ENCODE measurements around the gene DLGAP4. TPM values are rescaled to one million over a fixed set of nuclear protein-coding genes. Genes with fewer than 3 reads are reported as not detected.

DLGAP4 gene
- total RNA-seq, 1 donor from 2014 or later = 77.3 TPM

DNA sequence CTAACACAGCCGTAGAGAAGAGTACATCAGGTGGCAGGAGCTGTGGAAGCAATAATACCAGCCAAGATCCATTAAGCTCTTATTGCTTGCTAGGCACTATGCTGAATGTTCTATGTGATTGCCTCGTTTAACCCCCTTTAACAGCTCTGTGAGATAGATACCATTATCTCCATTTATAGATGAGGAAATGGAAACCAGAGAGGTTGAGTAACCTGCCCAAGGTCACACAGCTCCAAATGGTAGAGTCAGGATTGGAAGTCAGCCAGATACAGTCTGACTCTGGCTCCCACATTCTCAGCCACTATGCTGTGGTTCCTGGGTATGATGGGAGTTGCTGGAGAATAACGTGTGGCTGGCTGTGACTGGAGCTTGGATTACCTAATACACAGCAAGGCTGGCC lies 92.4 kb downstream of the DLGAP4 start:
- H3K27me3 ChIP-seq = no peaks in the 10 kb centered on the region
- no peak for DNase-seq (ENCODE audit: extremely low spot score in 2 of 2)
- no peak overlapping the region for H3K27ac ChIP-seq
- H3K4me1 ChIP-seq = no peaks in the 10 kb centered on the region
- TF ChIP-seq POLR2A (IDR thresholded peaks at IDR 0.05) (no peak), POLR2AphosphoS5 (IDR thresholded peaks at IDR 0.05; ENCODE audit: insufficient read depth in 1 of 2, low read depth in 1 of 2) (no peak)
- TF ChIP-seq, protein P1, sequence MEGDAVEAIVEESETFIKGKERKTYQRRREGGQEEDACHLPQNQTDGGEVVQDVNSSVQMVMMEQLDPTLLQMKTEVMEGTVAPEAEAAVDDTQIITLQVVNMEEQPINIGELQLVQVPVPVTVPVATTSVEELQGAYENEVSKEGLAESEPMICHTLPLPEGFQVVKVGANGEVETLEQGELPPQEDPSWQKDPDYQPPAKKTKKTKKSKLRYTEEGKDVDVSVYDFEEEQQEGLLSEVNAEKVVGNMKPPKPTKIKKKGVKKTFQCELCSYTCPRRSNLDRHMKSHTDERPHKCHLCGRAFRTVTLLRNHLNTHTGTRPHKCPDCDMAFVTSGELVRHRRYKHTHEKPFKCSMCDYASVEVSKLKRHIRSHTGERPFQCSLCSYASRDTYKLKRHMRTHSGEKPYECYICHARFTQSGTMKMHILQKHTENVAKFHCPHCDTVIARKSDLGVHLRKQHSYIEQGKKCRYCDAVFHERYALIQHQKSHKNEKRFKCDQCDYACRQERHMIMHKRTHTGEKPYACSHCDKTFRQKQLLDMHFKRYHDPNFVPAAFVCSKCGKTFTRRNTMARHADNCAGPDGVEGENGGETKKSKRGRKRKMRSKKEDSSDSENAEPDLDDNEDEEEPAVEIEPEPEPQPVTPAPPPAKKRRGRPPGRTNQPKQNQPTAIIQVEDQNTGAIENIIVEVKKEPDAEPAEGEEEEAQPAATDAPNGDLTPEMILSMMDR (IDR thresholded peaks at IDR 0.05) = no peak
- H3K36me3 ChIP-seq = no peaks in the 10 kb centered on the region
- H3K9me3 ChIP-seq = no peaks in the 10 kb centered on the region
- H3K4me3 ChIP-seq = no peak overlapping the region
- intact Hi-C loops (cut with DNase I) = no loop called here

DNA sequence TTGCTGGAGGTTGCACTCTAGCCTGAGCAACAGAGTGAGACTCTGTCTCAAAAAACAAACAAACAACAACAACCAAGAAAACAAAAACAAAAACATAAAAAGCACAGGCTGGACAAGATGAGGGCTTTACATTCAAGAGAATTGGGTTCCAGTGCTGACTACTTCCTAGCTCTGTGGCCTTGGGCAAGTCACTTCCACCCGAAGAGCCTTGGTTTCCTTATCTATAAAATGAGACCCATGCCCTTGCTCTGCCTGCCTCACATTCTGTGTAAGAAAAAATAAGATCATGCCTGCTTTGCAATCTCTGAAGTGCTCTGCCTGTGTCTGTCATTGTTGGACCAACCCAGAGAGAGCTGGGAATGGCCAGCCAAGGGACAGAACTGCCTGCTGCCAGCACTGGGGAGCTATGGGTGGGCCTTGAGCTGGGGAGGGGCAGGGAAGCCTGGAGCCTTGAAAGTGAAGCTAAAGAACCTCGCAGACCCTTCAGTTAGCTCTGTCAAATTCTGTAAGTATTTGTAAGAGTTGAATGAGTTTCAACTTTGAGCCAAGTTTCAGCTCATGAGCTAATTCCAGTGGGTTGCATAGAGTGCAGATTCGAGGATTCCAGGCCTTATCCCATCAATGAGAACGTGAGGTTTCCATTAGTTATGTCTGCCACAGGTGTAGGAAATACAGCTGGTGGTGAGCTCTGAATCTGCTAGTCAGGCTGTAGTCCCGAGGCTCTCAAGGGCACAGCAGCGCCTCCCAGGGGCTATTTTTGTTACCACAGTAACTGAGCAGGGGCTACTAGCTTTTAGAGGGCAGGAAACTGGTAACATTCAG lies 93.2 kb downstream of the DLGAP4 start:
- no peaks in the 10 kb centered on the region for H3K4me1 ChIP-seq
- H3K36me3 ChIP-seq = no peaks in the 10 kb centered on the region
- no peak overlapping the region for H3K27ac ChIP-seq
- no peaks in the 10 kb centered on the region for H3K9me3 ChIP-seq
- H3K27me3 ChIP-seq = no peaks in the 10 kb centered on the region
- TF ChIP-seq POLR2A (IDR thresholded peaks at IDR 0.05) (no peak), POLR2AphosphoS5 (IDR thresholded peaks at IDR 0.05; ENCODE audit: insufficient read depth in 1 of 2, low read depth in 1 of 2) (no peak)
- TF ChIP-seq, protein P1 (IDR thresholded peaks at IDR 0.05) = no peak
- no peak overlapping the region for H3K4me3 ChIP-seq
- intact Hi-C loops (cut with DNase I) = no loop called here
- no peak for DNase-seq (ENCODE audit: extremely low spot score in 2 of 2)

DNA sequence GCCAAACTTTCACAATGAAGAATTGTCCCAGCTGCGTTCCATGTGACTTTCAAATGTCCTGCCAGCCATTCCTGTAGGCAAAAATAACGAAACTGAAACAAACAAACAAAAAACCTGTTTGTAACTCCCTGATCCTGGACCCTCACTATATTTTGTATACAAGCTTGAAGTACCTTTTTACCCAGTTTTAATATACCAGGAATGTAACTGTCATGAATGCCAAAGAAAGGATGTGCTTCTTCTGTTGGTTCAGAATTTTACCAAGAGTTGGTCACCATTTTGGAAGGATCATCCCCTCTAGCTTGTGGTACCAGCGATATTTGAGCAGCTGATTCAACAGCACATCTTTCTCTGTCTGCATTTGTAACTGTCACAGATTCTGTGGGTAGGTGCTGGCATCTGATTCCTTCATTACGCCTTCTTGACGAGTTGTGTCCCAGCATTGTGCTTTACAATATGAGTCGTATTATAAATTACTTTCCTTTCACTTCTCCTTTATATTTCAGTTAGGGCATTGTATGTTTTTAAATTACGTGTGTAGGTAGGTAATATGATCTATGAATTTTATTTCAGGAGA lies 93.9 kb downstream of the DLGAP4 start:
- TF ChIP-seq POLR2AphosphoS5 (IDR thresholded peaks at IDR 0.05; ENCODE audit: insufficient read depth in 1 of 2, low read depth in 1 of 2) (no peak), POLR2A (IDR thresholded peaks at IDR 0.05) (no peak)
- TF ChIP-seq, protein P1 (IDR thresholded peaks at IDR 0.05) = no peak
- no peaks in the 10 kb centered on the region for H3K4me1 ChIP-seq
- intact Hi-C loops (cut with DNase I) = no loop called here
- no peaks in the 10 kb centered on the region for H3K27me3 ChIP-seq
- no peaks in the 10 kb centered on the region for H3K9me3 ChIP-seq
- no peak overlapping the region for H3K27ac ChIP-seq
- no peak for DNase-seq (ENCODE audit: extremely low spot score in 2 of 2)
- H3K36me3 ChIP-seq = no peaks in the 10 kb centered on the region
- H3K4me3 ChIP-seq = no peak overlapping the region

DNA sequence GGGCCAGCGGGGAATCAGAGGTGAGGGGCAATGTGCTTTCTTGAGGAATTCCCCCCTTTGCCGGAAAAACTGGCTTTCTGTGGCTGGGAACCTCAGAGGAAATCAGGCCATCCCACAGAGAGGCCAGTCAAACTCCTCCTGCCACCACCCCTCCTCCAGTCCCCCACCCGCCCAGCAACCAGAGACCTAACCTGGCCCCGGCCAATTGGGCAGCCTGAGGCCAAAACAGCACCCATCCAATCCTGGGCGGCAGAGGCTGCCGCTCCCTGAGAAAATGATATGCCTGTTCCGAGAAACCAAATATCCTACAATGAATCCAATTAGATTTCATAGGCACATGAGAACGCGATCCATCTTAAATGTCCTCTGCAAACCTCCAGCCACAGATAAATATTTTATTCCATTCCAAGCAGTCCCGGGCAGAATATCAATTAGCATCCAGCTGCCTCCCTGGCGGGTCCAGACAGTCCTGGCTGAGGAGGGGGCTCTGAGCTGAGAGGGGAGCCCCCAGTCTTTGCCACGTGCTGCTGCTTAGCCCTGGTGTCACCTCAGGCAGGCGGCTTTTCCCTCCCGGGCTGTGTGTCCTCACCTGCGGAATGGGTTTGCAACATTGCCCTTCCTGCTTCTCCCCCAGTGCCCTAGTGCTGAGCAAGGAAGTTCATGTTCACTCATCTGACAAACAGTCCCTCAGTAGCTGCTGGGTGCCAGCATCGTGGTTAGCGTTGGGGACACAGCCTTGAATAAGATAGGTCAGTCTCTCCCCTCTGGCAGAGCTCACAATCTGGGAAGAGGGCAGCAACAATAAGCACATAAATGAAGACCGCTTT lies 95.0 kb downstream of the DLGAP4 start:
- H3K36me3 ChIP-seq = no peaks in the 10 kb centered on the region

More for the DNA sequence above, 95.0 kb downstream of the DLGAP4 start:
- H3K27ac ChIP-seq = no peak overlapping the region
- TF ChIP-seq POLR2A (IDR thresholded peaks at IDR 0.05) (no peak), POLR2AphosphoS5 (IDR thresholded peaks at IDR 0.05; ENCODE audit: insufficient read depth in 1 of 2, low read depth in 1 of 2) (no peak)
- TF ChIP-seq, protein P1 (IDR thresholded peaks at IDR 0.05) = no peak
- no peaks in the 10 kb centered on the region for H3K27me3 ChIP-seq
- no peaks in the 10 kb centered on the region for H3K9me3 ChIP-seq
- DNase-seq (ENCODE audit: extremely low spot score in 2 of 2) = no peak
- no peak overlapping the region for H3K4me3 ChIP-seq
- H3K4me1 ChIP-seq = no peaks in the 10 kb centered on the region
- intact Hi-C loops (cut with DNase I) = no loop called here
